ENCODE results near the gene TYW5. TPM values are rescaled to one million over a fixed set of nuclear protein-coding genes. Genes with fewer than 3 reads are reported as not detected.

The TYW5 gene
- total and polyA plus RNA-seq, 2 of the 13 experiments (the other 11 are each of a cell fraction or from before 2014, with no cell fraction given), result 8.3 to 14.6 TPM

GRCh38 chr2:199999166-199999565 lies 43.9 kb upstream of the TYW5 start:
- Histone ChIP-seq H3K27me3 (ENCODE audit: control insufficient read depth in 1 of 2, insufficient read depth in 2 of 2, low read length in 2 of 2) (peaks cover 3 to 12% of the 10 kb centered on the region in 2 experiments; a peak in 2 of 5 replicates), H3K27ac (ENCODE audit: extremely low read length, insufficient read depth, low read length) (no peak overlapping the region), H3K4me2 (ENCODE audit: low read depth, low read length) (no peak overlapping the region), H2AFZ (ENCODE audit: low read length) (no peak overlapping the region), H4K20me1 (ENCODE audit: insufficient read depth, low read length) (no peaks in the 10 kb centered on the region), H3K9me3 (ENCODE audit: low read length) (no peaks in the 10 kb centered on the region), H3K4me3 (replicated peaks in 1 of 3; ENCODE audit: insufficient read depth in 1 of 3, low read depth in 2 of 3, low read length in 3 of 3) (no peak overlapping the region), H3K4me1 (ENCODE audit: insufficient read depth, low read length) (no peaks in the 10 kb centered on the region), H3K9ac (ENCODE audit: insufficient read depth, low read depth, low read length) (no peak overlapping the region), H3K36me3 (replicated peaks in 1 of 2; ENCODE audit: control insufficient read depth in 1 of 2, insufficient read depth in 2 of 2, low read length in 2 of 2) (no peaks in the 10 kb centered on the region), H3K79me2 (ENCODE audit: insufficient read depth, low read length) (no peaks in the 10 kb centered on the region)
- ATAC-seq (no peak), FAIRE-seq (no peak), DNase-seq (ENCODE audit: low spot score) (no peak)
- no peak for TF ChIP-seq CREB1 (IDR thresholded peaks at IDR 0.05)
- no peak for TF ChIP-seq CREB1 (CRISPR knock-in tag; IDR thresholded peaks at IDR 0.05)
- no peak for TF ChIP-seq DPF2 (CRISPR knock-in tag; IDR thresholded peaks at IDR 0.05; ENCODE audit: borderline replicate concordance, low read depth)
- TF ChIP-seq ZNF350 (CRISPR knock-in tag; IDR thresholded peaks at IDR 0.05; ENCODE audit: borderline replicate concordance, low read depth), result no peak
- 33% methylated on average over 4 of the region's 4 CpGs for WGBS (ENCODE audit: low lambda C conversion rate)
- ChIA-PET CTCF (ENCODE audit: low intra/inter-chr PET ratio, low total read pairs) (no interaction called here), POLR2A (no interaction called here)
- intact Hi-C loops (cut with micrococcal nuclease; ENCODE audit: unreplicated experiment), result no loop called here
- BruUV-seq (replicated peaks), result no TSS peak
- in situ Hi-C loops (cut with HindIII; ENCODE audit: extremely low pct_ligation_motif_present, low pct_unique_long_range_greater_than_20kb), result no loop called here

- TF ChIP-seq ZNF468 (CRISPR knock-in tag; IDR thresholded peaks at IDR 0.05), result no peak
- TF ChIP-seq ZNF672 (CRISPR knock-in tag; IDR thresholded peaks at IDR 0.05), result no peak
- no peak for TF ChIP-seq ZNF441 (CRISPR knock-in tag; IDR thresholded peaks at IDR 0.05; ENCODE audit: borderline replicate concordance)
- no peak for TF ChIP-seq ZNF777 (CRISPR knock-in tag; IDR thresholded peaks at IDR 0.05)
- TF ChIP-seq ZNF879 (CRISPR knock-in tag; IDR thresholded peaks at IDR 0.05), result no peak
- CTCF ChIA-PET (ENCODE audit: low intra/inter-chr PET ratio, low total read pairs), result no interaction called here
- no TSS peak for BruUV-seq (replicated peaks)
Measured at GRCh38 chr2:199997296-199997695, 42.0 kb upstream of the TYW5 start.

More at GRCh38 chr2:199997296-199997695, 42.0 kb upstream of the TYW5 start:
- Histone ChIP-seq H3K27ac (ENCODE audit: extremely low read length, insufficient read depth, low read length) (no peak overlapping the region), H3K4me2 (ENCODE audit: low read depth, low read length) (no peak overlapping the region), H3K9me3 (ENCODE audit: low read length) (no peaks in the 10 kb centered on the region), H3K4me3 (replicated peaks in 1 of 3; ENCODE audit: insufficient read depth in 1 of 3, low read depth in 2 of 3, low read length in 3 of 3) (no peak overlapping the region), H4K20me1 (ENCODE audit: insufficient read depth, low read length) (no peaks in the 10 kb centered on the region), H3K27me3 (ENCODE audit: control insufficient read depth in 1 of 2, insufficient read depth in 2 of 2, low read length in 2 of 2) (peaks cover 0 to 10% of the 10 kb centered on the region in 2 experiments; a peak in 2 of 5 replicates), H3K4me1 (ENCODE audit: insufficient read depth, low read length) (no peaks in the 10 kb centered on the region), H3K79me2 (ENCODE audit: insufficient read depth, low read length) (no peaks in the 10 kb centered on the region), H3K36me3 (replicated peaks in 1 of 2; ENCODE audit: control insufficient read depth in 1 of 2, insufficient read depth in 2 of 2, low read length in 2 of 2) (no peaks in the 10 kb centered on the region), H3K9ac (ENCODE audit: insufficient read depth, low read depth, low read length) (no peak overlapping the region), H2AFZ (ENCODE audit: low read length) (no peak overlapping the region)
- WGBS (ENCODE audit: low lambda C conversion rate), result 45% methylated on average over 3 of the region's 3 CpGs
- DNase-seq (ENCODE audit: low spot score) (no peak), FAIRE-seq (no peak), ATAC-seq (no peak)
- POLR2A ChIA-PET, result no interaction called here
- intact Hi-C loops (cut with micrococcal nuclease; ENCODE audit: unreplicated experiment), result no loop called here
- in situ Hi-C loops (cut with HindIII; ENCODE audit: extremely low pct_ligation_motif_present, low pct_unique_long_range_greater_than_20kb), result no loop called here
